H1 (cell line): ENCODE measurements around the gene DDX3X. TPM values are rescaled to one million over a fixed set of nuclear protein-coding genes. Genes with fewer than 3 reads are reported as not detected.
A peak's percentile ranks its signal among the peaks of the same experiment; 100 is the strongest.

Experiments
- E2F6 ChIP-seq: IDR thresholded peaks from 2 replicates; pipeline ENCODE4 v1.6.1; 2012; ENCODE audit warnings: inconsistent platforms
- FOSL1 ChIP-seq: IDR thresholded peaks from 2 replicates; pipeline ENCODE4 v1.6.1; 2011; ENCODE audit warnings: mild to moderate bottlenecking, low read depth, low read length, moderate library complexity; ENCODE audit not compliant: insufficient read depth
- POLR2AphosphoS5 ChIP-seq: IDR thresholded peaks from 2 replicates; pipeline ENCODE4 v1.6.1; 2011; ENCODE audit warnings: low read depth, low read length
- SIN3A ChIP-seq, 2 experiments: IDR thresholded peaks in 1 of 2; conservative IDR thresholded peaks in 1 of 2; 2 replicates each; pipeline ENCODE4 v1.6.1; 2011 to 2012; ENCODE audit warnings: low read length in 2 of 2, improper control_type of control experiment in 1 of 2, low read depth in 1 of 2, mild to moderate bottlenecking in 1 of 2
- SIRT6 ChIP-seq: IDR thresholded peaks from one replicate; pipeline ENCODE4 v1.7.1; 2012; ENCODE audit warnings: low read length, inconsistent platforms
- SP1 ChIP-seq: IDR thresholded peaks from 2 replicates; pipeline ENCODE4 v1.6.1; 2011; ENCODE audit warnings: low read depth, low read length
- TAF1 ChIP-seq: IDR thresholded peaks from 2 replicates; pipeline ENCODE4 v1.6.1; 2011; ENCODE audit warnings: mild to moderate bottlenecking, low read depth, low read length
- polyA plus RNA-seq, 7 experiments: library from polyadenylated mRNA; depleted of rRNA in 3 of 7; stranded (reverse) in 5 of 7; unstranded in 2 of 7; fragments of >200 nt in 5 of 7; fragments of 200-250 nt in 2 of 7; gene quantifications; 1 replicate in 5 of 7; 2 replicates in 1 of 7; 4 replicates in 1 of 7; pipeline versions ENCODE4 v1.2.1 to v1.2.3, GENCODE V29; 2011 to 2013; ENCODE audit warnings: missing spikeins in 2 of 7, mixed read lengths in 2 of 7
- total RNA-seq: library from RNA; stranded (reverse); fragmentation: NEBNext Ultra II Directional; extraction: Animal tissue kit (Norgen Biotek cat#: 25700); gene quantifications from 2 replicates; pipeline ENCODE4 v1.2.1, GENCODE V29; 2021
- TF ChIP-seq, protein P1 (sequence below): fragments of 300-600 bp; sonication (generic); IDR thresholded peaks from 2 replicates; pipeline ENCODE4 v1.7.1; 2012; ENCODE audit warnings: low read length, moderate library complexity, mild to moderate bottlenecking, inconsistent platforms; ENCODE audit not compliant: insufficient replicate concordance

DDX3X gene
- total and polyA plus RNA-seq, 2 of the 8 experiments (the other 6 are each of a cell fraction or from before 2014, with no cell fraction given) = 39.4 to 291 TPM

GRCh38 chrX:41350150-41350975 lies 16.4 kb downstream of the DDX3X start (continued):
- TF ChIP-seq, protein P1, sequence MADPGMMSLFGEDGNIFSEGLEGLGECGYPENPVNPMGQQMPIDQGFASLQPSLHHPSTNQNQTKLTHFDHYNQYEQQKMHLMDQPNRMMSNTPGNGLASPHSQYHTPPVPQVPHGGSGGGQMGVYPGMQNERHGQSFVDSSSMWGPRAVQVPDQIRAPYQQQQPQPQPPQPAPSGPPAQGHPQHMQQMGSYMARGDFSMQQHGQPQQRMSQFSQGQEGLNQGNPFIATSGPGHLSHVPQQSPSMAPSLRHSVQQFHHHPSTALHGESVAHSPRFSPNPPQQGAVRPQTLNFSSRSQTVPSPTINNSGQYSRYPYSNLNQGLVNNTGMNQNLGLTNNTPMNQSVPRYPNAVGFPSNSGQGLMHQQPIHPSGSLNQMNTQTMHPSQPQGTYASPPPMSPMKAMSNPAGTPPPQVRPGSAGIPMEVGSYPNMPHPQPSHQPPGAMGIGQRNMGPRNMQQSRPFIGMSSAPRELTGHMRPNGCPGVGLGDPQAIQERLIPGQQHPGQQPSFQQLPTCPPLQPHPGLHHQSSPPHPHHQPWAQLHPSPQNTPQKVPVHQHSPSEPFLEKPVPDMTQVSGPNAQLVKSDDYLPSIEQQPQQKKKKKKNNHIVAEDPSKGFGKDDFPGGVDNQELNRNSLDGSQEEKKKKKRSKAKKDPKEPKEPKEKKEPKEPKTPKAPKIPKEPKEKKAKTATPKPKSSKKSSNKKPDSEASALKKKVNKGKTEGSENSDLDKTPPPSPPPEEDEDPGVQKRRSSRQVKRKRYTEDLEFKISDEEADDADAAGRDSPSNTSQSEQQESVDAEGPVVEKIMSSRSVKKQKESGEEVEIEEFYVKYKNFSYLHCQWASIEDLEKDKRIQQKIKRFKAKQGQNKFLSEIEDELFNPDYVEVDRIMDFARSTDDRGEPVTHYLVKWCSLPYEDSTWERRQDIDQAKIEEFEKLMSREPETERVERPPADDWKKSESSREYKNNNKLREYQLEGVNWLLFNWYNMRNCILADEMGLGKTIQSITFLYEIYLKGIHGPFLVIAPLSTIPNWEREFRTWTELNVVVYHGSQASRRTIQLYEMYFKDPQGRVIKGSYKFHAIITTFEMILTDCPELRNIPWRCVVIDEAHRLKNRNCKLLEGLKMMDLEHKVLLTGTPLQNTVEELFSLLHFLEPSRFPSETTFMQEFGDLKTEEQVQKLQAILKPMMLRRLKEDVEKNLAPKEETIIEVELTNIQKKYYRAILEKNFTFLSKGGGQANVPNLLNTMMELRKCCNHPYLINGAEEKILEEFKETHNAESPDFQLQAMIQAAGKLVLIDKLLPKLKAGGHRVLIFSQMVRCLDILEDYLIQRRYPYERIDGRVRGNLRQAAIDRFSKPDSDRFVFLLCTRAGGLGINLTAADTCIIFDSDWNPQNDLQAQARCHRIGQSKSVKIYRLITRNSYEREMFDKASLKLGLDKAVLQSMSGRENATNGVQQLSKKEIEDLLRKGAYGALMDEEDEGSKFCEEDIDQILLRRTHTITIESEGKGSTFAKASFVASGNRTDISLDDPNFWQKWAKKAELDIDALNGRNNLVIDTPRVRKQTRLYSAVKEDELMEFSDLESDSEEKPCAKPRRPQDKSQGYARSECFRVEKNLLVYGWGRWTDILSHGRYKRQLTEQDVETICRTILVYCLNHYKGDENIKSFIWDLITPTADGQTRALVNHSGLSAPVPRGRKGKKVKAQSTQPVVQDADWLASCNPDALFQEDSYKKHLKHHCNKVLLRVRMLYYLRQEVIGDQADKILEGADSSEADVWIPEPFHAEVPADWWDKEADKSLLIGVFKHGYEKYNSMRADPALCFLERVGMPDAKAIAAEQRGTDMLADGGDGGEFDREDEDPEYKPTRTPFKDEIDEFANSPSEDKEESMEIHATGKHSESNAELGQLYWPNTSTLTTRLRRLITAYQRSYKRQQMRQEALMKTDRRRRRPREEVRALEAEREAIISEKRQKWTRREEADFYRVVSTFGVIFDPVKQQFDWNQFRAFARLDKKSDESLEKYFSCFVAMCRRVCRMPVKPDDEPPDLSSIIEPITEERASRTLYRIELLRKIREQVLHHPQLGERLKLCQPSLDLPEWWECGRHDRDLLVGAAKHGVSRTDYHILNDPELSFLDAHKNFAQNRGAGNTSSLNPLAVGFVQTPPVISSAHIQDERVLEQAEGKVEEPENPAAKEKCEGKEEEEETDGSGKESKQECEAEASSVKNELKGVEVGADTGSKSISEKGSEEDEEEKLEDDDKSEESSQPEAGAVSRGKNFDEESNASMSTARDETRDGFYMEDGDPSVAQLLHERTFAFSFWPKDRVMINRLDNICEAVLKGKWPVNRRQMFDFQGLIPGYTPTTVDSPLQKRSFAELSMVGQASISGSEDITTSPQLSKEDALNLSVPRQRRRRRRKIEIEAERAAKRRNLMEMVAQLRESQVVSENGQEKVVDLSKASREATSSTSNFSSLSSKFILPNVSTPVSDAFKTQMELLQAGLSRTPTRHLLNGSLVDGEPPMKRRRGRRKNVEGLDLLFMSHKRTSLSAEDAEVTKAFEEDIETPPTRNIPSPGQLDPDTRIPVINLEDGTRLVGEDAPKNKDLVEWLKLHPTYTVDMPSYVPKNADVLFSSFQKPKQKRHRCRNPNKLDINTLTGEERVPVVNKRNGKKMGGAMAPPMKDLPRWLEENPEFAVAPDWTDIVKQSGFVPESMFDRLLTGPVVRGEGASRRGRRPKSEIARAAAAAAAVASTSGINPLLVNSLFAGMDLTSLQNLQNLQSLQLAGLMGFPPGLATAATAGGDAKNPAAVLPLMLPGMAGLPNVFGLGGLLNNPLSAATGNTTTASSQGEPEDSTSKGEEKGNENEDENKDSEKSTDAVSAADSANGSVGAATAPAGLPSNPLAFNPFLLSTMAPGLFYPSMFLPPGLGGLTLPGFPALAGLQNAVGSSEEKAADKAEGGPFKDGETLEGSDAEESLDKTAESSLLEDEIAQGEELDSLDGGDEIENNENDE = peak; percentile 56
- TF ChIP-seq POLR2AphosphoS5 = peak; percentile 98
- no peak for TF ChIP-seq SP1
- no peak for TF ChIP-seq FOSL1
- peak; percentile 87 for TF ChIP-seq SIRT6
- 0 out of 4 replicates have a peak, but pooled peaks of 1 of the 2 experiments have one; percentile 27 for TF ChIP-seq SIN3A (conservative IDR thresholded peaks at IDR 0.05 in 1 of 2, IDR thresholded peaks at IDR 0.05 in 1 of 2; ENCODE audit: low read depth in 1 of 2, low read length in 2 of 2)
- no peak for TF ChIP-seq E2F6
- TF ChIP-seq TAF1 = no peak
